GM19043 (cell line): Measurements from ENCODE around the gene OR2V1.
"Not testable (repeated sequence)": the region's sequence is repeated elsewhere in the genome, so short reads cannot be mapped to it uniquely, and the experiment has no call there.

ENCODE experiments used
- ATAC-seq: cut with Tn5 transposase; IDR thresholded peaks from one replicate; pipeline ENCODE4 v1.9.1; 2021; ENCODE audit warnings: low read depth; ENCODE audit not compliant: unreplicated experiment

The OR2V1 gene

DNA sequence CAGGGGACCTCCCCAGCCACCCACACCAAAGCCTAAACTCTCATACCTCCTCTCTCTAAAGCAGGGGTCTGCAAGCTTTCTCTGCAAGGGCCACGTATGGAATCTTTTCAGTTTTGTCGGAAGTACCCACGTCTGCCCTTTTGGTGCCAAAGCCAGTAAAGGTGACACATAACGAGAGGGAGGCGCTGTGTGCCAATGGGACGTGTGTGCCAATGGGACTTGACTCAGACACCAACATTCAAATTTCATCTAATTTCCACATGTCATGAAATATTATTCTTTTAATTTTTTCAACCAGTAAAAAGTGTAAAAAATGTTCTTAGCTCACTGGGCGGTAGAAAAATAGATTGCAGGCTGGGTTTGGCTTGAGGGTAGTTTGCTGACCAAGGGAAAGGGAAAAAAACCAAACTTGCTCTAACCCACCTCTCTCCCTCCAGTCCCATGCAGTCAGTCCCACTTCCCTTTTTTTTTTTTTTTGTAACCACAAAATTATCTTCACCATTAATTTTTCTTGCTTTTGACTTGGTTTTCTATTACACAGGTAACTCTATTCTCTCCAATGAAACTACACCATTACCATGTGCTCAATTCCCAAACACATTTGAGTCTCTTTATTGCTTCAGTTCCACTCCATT is 25.5 kb downstream of the OR2V1 start:
- no peak for ATAC-seq

DNA sequence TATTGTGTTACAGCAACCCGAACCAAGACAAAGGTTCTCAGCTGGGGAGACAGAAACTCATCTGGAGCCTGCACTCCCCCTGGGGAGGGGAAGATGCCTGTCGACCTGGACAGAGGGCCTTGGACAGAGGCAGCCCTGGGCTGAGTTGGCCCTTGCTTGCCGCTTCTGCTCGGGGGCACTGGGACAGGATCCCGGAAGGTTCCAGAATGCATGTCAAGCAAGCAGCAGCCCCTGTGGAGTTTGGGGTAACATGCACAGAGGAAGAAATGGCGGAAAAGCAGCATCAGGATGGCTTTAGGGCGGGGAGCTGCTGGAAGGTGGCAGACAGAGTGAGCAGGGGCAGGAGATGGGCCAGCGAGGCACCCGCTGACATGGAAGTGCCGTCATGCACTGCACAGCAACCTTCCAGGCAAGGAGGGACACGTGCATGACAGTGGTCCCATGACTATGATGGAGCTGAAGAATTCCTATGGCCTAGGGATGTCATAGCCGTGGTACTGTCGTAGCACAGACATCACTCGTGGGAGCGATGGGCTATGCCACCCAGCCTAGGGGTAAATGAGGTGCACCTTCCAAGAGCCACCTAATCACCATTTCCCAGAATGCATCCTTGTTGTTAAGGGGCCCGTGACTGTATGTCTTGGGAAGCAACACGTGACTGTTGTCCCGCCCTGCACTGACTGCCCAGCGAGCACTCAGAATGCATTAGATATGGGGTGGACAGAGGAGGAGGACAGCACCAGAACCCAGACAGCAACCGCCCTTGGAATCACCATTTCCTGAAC is 26.2 kb downstream of the OR2V1 start:
- ATAC-seq, result not testable (repeated sequence)

DNA sequence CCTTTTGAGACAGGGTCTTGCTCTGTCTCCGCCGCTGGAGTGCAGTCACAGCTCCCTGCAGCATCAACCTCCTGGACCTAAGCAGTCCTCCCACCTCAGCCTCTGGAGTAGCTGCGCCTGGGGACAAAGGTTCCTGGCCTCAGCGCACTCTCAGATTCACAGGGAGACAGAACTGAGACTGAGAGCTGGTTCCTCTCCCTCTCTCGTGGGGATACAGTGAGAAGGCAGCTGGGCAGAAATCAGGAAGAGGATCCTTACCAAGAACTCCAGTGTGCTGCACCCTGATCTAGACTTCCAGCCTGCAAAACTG is 26.8 kb downstream of the OR2V1 start:
- not testable (repeated sequence) for ATAC-seq

DNA sequence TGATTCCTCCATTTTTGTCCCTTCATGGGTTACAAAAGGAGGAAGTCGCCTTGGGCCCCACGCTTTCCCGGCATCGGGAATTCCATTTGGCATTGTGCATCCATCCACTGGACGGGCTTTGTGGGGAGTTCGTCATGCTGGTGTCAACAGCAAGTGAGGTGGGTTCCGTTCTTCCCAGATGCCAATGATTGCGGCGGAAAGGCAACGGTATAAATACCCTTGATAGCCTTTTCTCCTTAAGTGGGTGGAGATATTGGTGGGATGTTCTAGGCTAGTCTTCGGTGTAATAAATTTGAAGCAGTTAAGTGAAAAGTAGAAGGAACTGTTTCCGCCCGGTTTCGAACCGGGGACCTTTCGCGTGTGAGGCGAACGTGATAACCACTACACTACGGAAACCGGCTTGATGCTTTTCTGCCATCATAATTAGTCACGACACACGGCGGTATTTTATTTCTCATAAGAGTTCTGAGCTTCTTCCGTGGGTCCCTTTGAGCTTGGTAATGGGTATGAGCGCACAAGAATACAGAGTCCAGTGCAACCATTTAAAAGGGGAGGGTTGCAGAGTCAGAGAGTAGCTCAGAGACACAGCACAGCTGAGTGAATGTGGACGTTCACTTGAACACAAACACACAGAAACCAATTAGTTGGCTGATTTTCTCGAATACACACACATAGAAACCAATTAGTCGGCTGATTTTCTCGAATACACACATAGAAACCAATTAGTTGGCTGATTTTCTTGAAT is 28.9 kb downstream of the OR2V1 start:
- ATAC-seq, result not testable (repeated sequence)

DNA sequence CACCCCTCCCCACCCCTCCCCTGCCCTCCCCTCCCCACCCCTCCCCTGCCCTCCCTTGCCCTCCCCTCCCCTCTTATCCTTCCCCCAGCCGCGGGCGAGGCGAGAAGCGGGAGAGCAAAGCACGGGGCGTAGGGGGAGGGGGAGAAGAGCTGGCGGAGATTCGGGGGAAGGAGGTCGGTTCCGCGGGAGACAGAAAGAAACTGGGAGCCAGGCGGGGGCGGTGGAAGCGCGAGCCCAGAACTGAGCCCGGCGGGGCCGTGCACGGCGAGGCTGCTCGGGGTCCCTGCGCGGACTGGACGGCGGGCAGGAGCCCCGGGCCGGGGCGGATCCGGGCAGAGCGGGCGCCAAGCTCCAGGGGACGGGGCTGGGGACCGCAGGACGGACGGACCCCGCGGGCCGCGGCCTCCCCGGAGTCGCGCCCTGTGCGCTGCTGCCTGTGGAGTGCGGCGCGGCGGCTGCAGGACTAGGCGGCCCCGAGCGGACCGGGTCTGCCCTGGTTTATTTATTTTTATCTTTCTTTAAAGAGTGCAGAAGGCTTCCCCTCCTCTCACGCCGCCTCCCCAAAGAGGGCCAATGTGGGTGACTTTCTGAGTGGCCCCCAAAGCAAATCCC is 29.8 kb downstream of the OR2V1 start:
- ATAC-seq, result not testable (repeated sequence)

DNA sequence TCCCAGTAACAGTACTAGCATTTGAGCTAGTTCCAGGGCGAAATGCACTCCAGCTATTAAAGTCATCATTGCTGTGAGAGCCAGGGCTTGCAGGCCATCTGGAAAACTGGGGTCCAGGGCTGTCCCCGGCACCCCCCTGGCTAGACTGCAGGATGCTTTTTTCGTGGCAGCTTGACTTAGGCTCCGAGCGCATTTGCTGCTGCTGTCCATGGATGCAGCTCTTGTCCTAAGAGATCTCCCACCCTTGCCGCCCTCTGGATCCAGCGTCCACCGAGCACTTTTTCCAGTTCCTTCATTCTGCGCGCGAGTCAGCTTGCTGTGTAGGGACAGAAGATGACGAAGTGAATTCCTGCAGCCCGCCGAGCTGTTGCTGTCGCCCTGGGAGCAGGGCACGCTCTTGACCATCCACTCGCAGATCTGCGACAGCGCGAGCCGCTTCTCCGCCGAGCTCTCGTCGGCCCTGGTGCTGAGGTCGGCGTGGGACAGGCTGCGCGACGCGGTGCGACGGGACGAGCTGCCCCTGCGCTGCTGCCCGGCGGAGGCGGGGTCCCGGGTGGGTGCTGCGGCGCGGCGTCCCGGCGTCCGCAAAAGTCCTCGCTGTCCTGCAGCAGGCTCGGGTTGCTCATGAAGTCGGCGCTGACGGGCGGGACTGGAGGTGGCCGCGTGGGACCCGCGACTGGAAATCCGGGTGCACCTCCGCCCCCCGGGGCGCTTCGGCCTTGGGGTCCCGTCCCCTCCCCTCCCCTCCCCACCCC is 30.7 kb downstream of the OR2V1 start:
- ATAC-seq, result no peak

DNA sequence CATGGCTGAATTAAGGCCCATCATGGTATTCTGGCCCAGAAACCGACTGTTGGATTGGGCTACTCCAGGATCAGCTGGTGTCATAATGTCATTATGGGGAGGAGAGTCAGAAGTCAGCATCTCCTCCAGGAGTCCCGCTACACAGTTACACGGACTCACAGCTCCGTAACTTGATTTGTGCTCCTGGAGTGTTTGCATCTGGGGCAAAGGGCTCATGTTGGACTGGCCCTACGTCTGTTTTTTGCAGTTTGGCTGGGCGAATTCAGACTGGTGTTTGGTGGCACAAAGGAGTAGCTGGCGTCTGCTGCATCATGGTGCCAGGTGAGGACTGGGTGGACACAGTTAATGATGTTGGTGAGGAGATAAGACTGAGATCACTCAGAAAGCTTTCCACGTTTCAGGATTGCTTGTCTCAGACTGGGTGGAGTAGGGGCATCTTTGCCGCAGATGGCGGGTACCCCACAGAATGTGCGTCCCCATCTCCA is 31.3 kb downstream of the OR2V1 start:
- ATAC-seq, result no peak

DNA sequence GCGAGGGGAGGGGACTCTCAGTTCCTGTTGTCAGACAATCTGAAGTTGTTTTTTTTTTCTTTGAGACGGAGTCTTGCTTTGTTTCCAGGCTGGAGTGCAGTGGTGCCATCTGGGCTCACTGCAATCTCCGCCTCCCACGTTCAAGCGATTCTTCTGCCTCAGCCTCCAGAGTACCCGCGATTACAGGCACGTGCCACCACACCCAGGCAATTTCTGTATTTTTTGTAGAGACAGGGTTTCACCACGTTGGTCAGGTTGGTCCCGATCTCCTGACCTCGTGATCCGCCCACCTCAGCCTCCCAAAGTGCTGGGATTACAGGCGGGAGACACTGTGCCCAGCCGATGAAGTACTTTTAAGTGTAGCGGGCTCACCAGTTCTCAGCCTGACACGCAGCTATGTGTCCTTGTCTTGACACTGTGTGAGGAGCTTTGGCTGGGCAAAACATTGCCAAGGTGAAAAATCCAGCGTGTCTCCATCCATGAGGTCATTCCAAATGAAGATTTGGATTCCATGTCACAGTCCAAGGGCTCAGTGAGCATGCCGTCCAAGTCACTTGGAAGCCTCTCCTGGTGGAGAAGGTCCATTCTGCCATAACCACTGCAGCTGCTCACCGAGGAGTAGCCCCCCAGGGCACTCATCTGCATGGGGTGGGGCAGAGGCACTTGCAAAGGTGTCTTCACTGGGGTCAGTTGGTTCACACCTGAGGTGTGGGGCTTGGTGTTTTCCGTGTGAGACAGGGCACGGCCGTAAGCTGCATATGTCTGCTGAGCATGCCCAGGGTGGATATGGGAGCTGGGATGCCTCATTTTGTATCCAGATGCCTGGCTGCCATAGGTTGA is 32.0 kb downstream of the OR2V1 start:
- ATAC-seq, result no peak

DNA sequence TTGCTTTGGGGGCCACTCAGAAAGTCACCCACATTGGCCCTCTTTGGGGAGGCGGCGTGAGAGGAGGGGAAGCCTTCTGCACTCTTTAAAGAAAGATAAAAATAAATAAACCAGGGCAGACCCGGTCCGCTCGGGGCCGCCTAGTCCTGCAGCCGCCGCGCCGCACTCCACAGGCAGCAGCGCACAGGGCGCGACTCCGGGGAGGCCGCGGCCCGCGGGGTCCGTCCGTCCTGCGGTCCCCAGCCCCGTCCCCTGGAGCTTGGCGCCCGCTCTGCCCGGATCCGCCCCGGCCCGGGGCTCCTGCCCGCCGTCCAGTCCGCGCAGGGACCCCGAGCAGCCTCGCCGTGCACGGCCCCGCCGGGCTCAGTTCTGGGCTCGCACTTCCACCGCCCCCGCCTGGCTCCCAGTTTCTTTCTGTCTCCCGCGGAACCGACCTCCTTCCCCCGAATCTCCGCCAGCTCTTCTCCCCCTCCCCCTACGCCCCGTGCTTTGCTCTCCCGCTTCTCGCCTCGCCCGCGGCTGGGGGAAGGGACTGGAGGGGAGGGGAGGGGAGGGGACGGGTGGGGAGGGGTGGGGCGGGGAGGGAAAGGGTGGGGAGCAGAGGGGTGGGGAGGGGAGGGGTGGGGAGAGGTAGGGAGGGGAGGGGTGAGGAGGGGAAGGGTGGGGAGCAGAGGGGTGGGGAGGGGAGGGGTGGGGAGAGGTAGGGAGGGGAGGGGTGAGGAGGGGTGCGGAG is 33.0 kb downstream of the OR2V1 start:
- ATAC-seq, result not testable (repeated sequence)

DNA sequence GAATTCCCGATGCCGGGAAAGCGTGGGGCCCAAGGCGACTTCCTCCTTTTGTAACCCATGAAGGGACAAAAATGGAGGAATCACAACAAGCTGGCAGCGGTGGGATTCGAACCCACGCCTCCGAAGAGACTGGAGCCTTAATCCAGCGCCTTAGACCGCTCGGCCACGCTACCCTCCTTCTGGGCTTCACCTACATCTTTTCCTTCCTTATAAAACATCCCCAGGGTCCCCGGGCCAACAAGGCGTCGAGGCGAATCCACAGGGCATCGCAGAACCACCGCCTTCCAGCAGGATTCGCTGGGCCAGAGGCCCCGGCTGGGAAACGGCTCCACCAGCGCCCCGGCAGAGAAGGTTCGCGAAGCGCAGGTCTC is 33.6 kb downstream of the OR2V1 start:
- not testable (repeated sequence) for ATAC-seq

DNA sequence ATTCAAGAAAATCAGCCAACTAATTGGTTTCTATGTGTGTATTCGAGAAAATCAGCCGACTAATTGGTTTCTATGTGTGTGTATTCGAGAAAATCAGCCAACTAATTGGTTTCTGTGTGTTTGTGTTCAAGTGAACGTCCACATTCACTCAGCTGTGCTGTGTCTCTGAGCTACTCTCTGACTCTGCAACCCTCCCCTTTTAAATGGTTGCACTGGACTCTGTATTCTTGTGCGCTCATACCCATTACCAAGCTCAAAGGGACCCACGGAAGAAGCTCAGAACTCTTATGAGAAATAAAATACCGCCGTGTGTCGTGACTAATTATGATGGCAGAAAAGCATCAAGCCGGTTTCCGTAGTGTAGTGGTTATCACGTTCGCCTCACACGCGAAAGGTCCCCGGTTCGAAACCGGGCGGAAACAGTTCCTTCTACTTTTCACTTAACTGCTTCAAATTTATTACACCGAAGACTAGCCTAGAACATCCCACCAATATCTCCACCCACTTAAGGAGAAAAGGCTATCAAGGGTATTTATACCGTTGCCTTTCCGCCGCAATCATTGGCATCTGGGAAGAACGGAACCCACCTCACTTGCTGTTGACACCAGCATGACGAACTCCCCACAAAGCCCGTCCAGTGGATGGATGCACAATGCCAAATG is 34.1 kb downstream of the OR2V1 start:
- not testable (repeated sequence) for ATAC-seq

DNA sequence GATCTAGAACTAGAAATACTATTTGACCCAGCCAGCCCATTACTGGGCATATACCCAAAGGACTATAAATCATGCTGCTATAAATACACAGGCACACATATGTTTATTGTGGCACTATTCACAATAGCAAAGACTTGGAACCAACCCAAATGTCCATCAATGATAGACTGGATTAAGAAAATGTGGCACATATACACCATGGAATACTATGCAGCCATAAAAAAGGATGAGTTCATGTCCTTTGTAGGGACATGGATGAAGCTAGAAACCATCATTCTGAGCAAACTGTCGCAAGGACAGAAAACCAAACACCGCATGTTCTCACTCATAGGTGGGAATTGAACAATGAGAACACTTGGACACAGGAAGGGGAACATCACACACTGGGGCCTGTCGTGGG is 35.8 kb downstream of the OR2V1 start:
- ATAC-seq, result not testable (repeated sequence)

DNA sequence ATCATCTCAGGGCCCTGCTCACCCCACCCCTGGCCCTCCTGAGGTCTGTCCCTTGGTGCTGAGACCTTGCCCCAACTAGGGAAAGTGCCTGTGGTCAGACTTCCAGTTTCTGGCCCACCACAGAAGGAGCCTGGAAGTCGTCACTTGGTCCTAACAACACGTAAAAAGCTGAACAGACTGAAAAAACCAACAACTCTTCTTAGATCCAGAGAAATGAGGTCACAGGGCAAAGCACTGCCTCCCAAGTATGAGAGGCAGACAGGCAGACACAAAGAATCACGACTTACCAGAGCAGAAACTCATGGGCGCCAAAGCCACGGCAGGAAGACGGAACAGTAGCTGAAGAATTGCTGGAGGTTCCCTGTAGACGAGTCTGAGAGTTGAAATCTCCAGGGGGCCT is 38.5 kb downstream of the OR2V1 start:
- ATAC-seq, result no peak

DNA sequence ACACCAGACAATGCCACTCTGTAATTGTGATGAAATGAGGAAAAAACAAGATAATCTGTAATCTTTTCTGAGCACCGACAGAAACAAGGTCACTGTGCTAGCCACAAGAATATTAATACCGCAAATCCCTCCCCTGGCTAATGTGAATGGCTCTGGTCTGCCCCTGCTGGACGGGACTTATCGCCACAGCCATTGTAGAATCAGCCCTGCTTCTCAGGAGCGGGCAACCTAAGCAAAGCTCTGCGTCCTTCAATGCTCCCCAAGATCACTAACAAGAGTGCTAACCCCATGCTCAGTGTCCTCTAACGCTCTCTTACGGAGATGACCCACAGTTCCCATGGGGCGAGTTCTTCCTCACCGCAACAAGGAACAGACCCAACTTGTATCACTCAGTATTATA is 42.7 kb downstream of the OR2V1 start:
- ATAC-seq, result no peak

DNA sequence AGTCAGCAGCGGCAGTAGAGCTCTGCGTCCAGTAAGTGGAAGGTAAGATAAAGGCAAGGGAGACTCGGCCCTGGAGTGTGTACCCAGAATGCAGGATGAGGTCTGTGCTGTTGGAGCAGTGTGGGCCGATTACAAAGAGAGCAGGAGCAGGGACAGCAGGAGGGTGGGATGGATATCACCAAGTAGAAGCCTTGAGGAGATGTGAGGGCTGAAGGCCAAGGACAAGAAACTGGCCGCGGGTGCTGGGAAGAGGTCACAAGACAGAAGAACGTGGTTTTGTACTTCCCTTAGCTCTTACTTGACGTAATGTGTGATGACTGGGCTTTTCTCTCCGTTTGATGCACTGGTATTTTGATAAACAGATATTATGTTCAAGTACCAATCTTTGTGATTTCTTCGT is 43.7 kb downstream of the OR2V1 start:
- no peak for ATAC-seq

DNA sequence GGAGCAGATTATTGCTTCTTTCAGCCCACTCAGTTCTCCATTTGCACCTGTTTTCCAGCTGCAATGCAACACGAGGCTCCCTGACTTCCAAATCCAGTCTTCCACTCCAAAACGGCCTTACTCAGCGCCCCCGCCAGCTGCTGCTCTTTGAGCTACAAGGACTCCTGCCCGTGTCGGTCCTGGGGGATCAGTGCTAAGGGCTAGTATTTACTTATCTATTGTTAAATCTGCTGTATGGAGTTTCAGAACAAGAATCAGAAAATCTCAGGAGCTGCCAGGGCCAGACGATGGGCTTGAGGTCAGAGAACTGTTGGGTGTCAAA is 44.1 kb downstream of the OR2V1 start:
- ATAC-seq, result no peak

DNA sequence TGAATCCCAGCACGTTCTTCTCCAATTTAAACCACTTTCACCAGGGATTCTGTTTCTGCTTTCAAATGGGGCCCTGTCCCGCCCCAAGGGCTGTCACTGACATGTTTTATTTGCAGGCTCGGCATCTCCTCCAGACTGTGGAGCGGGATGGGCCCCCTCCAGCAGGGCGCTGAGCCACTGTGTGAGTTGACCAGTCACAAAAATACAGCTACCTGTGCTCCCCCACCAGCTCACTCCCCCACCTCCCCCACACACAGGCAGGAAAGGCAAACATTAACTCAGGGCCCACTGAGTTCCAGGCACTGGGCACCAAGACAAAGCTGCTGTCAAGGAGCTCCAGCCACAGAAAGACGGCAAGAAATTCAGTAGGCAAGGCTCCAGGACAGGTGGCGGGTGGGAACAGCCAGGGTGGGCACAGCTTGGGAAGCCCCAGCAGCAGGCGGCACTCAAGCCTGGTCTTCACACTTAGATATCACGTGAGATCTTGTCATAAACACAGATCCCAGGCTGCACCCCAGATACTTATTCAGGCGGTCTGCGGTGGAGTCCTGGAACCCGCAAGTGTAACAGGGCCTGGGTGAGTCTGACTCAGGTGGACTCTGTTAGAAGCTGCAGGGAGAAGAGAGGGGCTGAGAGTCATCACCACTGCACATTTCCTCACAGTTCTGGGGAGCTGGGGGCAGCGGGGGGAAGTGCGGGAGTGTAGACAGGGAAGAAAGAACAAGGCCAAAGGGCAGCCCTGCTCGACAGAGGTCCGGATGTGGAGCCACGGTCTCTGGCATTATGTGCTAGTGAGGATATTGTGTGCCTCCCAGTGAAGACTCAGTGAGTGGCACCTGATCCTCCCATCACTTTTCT is 44.7 kb downstream of the OR2V1 start:
- ATAC-seq, result no peak
